GM12873 (cell line): ENCODE data around the gene FBLN2.

Source experiments
- CTCF ChIP-seq: IDR thresholded peaks from 2 replicates; pipeline ENCODE4 v1.5.1; 2012; ENCODE audit warnings: low read depth, mild to moderate bottlenecking, moderate library complexity, low read length, control low read depth; ENCODE audit not compliant: insufficient read depth; ENCODE audit errors: missing control alignments

The FBLN2 gene

DNA sequence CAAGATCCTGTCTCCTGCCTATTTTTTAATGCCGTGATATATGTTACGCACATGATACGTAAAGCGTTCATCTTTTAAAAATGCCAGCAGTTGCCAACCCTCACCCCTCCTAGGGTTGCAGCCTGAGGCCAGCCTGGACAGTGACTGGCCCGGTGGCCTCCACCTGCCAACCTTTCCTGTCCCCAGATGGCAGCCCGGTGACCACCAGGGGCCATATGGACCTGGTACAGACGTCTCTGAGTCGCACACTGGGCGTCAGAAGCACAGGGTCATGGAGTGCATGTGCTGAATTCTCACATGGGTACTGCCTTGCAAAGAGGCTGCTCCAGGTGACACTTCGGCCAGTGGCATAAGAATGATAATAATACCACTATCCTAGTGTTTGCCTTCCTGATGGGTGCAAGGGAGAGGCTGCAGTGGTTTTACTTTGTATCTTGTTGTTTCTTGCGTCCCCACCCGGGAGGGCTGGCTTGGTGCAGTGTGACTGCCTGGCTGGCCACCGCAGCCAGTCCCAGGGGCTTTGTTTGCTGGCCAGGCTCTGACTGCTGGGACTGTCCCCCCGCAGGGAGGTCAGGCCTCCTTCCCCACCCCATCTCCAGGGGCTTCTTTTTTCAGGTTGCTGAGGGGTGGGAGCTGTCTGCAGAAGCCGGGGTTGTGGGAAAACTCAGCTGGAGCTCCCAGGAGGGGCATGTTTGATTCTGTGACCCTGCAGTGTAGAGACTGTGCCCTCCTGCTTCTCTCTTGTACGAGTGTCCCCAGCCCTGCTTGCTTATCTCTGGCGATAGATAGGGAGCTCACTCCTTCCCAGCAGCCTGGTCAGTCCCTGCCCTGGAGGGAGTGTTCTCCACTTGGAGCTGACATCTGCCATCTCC is 16.9 kb downstream of the FBLN2 start:
- no peak for TF ChIP-seq CTCF

DNA sequence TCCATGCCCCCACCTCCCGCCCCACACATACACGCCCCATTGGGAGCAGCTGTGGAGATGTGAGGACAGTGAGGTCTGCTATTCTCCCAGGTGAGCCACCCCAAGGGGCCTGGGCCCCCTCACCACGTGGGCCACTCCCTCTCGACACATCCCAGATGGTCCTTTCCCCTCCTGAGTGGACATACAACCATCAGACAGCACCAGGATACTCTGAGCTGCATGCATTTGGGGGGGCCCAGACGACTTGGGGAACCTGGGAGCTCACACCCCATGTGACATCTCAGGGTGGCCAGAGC is 17.5 kb downstream of the FBLN2 start:
- no peak for TF ChIP-seq CTCF

- no peak for TF ChIP-seq CTCF
Measured at GRCh38 chr3:13566769-13567310, 17.9 kb downstream of the FBLN2 start.

- TF ChIP-seq CTCF, result no peak
Measured at GRCh38 chr3:13567684-13568514, 19.0 kb downstream of the FBLN2 start.

DNA sequence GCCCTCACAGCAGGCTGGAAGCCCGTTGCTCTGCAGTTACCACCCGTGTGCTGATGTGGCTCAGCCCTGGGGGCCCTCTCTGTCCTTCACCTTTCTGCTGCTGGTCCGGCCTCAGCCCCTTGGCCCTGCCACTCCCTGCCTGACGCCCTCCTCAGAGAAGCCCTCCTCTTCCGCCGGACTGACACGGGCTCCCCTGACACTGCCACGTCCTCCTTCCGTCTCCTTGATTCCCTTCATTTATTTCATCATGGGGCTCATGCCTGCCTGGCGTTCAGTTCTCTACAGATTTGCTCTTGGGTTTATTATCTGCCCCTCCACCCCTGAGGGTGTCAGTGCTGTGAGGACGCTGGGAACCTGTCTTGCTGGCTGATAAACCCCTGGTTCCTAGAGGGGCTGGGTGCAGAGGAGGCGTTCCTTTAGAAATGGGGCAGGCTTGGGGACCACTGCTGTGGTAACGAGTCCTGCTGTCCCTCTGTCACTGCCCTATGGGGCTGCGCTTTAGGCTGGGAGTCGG is 19.6 kb downstream of the FBLN2 start:
- TF ChIP-seq CTCF, result no peak

GRCh38 chr3:13569201-13569600 is 20.3 kb downstream of the FBLN2 start:
- TF ChIP-seq CTCF, result no peak
